ENCODE measurements around the gene SRPX.

GRCh38 chrX:38225093-38225492 lies 4.4 kb upstream of the SRPX start:
- no peak for TF ChIP-seq MBD4 (IDR thresholded peaks at IDR 0.05; ENCODE audit: borderline replicate concordance, low read length)
- TF ChIP-seq ZBTB21 (CRISPR knock-in tag; IDR thresholded peaks at IDR 0.05): no peak
- TF ChIP-seq SRSF9 (IDR thresholded peaks at IDR 0.05; ENCODE audit: borderline replicate concordance, insufficient read depth, low read depth, low read length, poor library complexity, severe bottlenecking): no peak
- TF ChIP-seq CTCF (CRISPR knock-in tag; IDR thresholded peaks at IDR 0.05): no peak
